Astrocyte (in vitro differentiated cells and primary cell): Measurements from ENCODE around the gene MYZAP. TPM values are rescaled to one million over a fixed set of nuclear protein-coding genes. Genes with fewer than 3 reads are reported as not detected.

Source experiments
- DNase-seq: peaks from one replicate; pipeline ENCODE4 v3.0.0-alpha.2; 2010; ENCODE audit warnings: low read depth
- FAIRE-seq: peaks from 2 replicates; lab custom pipeline; 2011; peaks lifted over from hg19 to GRCh38; lab: Jason Lieb, UNC
- H2AFZ ChIP-seq: 2 replicates; pipeline ENCODE4 v1.6.0; 2012; ENCODE audit warnings: low read depth, low read length, inconsistent platforms
- H3K27ac ChIP-seq: 2 replicates; pipeline ENCODE4 v1.5.1; 2011; ENCODE audit warnings: low read depth, low read length, inconsistent platforms
- H3K27me3 ChIP-seq: 2 replicates; pipeline ENCODE4 v1.6.0; 2011; ENCODE audit warnings: low read length, inconsistent platforms; ENCODE audit not compliant: insufficient read depth
- H3K36me3 ChIP-seq: 2 replicates; pipeline ENCODE4 v1.5.1; 2011; ENCODE audit warnings: low read length, inconsistent platforms; ENCODE audit not compliant: insufficient read depth
- H3K4me1 ChIP-seq: 2 replicates; pipeline ENCODE4 v1.5.1; 2011; ENCODE audit warnings: low read length, inconsistent platforms; ENCODE audit not compliant: insufficient read depth
- H3K4me2 ChIP-seq: 2 replicates; pipeline ENCODE4 v1.6.0; 2012; ENCODE audit warnings: low read length, inconsistent platforms
- H3K4me3 ChIP-seq: 2 replicates; pipeline ENCODE4 v1.5.1; 2011; ENCODE audit warnings: low read depth, mild to moderate bottlenecking, low read length, inconsistent platforms; ENCODE audit not compliant: insufficient read depth
- H3K79me2 ChIP-seq: 2 replicates; pipeline ENCODE4 v1.6.0; 2012; ENCODE audit warnings: mild to moderate bottlenecking, low read length, inconsistent platforms; ENCODE audit not compliant: insufficient read depth
- H3K9ac ChIP-seq: 2 replicates; pipeline ENCODE4 v1.6.0; 2012; ENCODE audit warnings: mild to moderate bottlenecking, low read length, inconsistent platforms
- H3K9me3 ChIP-seq: 2 replicates; pipeline ENCODE4 v1.5.1; 2012; ENCODE audit warnings: low read depth, mild to moderate bottlenecking, low read length, inconsistent platforms; ENCODE audit not compliant: insufficient read depth
- H4K20me1 ChIP-seq: 2 replicates; pipeline ENCODE4 v1.6.0; 2012; ENCODE audit warnings: low read length, inconsistent platforms; ENCODE audit not compliant: insufficient read depth
- H3K27ac Mint-ChIP-seq: one replicate; pipeline ENCODE4 v1.8.0; 2021; ENCODE audit warnings: mild to moderate bottlenecking, mixed read lengths; ENCODE audit not compliant: unreplicated experiment
- H3K27me3 Mint-ChIP-seq: one replicate; pipeline ENCODE4 v1.8.0; 2021; ENCODE audit warnings: low read depth, mixed read lengths; ENCODE audit not compliant: unreplicated experiment
- H3K36me3 Mint-ChIP-seq: one replicate; pipeline ENCODE4 v1.8.0; 2021; ENCODE audit warnings: low read depth, mixed read lengths; ENCODE audit not compliant: unreplicated experiment
- H3K4me1 Mint-ChIP-seq: one replicate; pipeline ENCODE4 v1.8.0; 2021; ENCODE audit warnings: low read depth, mixed read lengths; ENCODE audit not compliant: unreplicated experiment
- H3K4me3 Mint-ChIP-seq: one replicate; pipeline ENCODE4 v1.8.0; 2021; ENCODE audit warnings: mild to moderate bottlenecking, moderate library complexity, mixed read lengths; ENCODE audit not compliant: unreplicated experiment
- H3K9me3 Mint-ChIP-seq: one replicate; pipeline ENCODE4 v1.8.0; 2021; ENCODE audit warnings: mild to moderate bottlenecking, mixed read lengths; ENCODE audit not compliant: unreplicated experiment
- EZH2 ChIP-seq: IDR thresholded peaks from 2 replicates; pipeline ENCODE4 v1.6.1; 2012; ENCODE audit warnings: mild to moderate bottlenecking, low read length, inconsistent platforms; ENCODE audit not compliant: insufficient read depth
- total RNA-seq: library from RNA; stranded (reverse); gene quantifications from 2 replicates; pipeline ENCODE4 v1.2.1, GENCODE V29; 2021
- TF ChIP-seq, protein P1 (sequence below): IDR thresholded peaks from 2 replicates; pipeline ENCODE4 v1.5.1; 2011; ENCODE audit warnings: low read depth, mild to moderate bottlenecking, inconsistent platforms, low read length, moderate library complexity; ENCODE audit not compliant: insufficient read depth

The MYZAP gene
- total RNA-seq, 1 donor from 2014 or later, result 0.41 TPM

DNA sequence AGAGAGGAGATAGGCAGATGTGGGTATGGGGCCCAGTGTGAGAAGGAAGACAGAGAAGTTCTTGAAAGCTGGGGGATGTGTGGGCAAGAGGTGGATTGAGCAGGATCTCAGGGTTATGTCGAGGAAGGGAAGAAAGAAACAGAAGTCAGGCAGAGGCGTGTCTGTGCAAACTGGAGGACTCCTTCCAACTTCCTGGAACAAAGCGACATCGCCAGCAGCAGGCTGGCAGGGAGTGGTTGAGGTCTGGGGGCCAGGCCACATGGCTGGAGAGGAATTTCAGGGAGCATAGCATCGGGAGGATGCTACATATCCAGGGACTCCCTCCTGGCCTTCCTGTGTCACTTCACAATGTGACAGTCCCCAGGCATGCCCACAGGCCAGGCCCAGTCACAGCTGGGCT, 42.9 kb upstream of the MYZAP start:
- H3K9me3 ChIP-seq, result no peaks in the 10 kb centered on the region
- no peak overlapping the region for H3K9ac ChIP-seq
- H3K27me3 ChIP-seq, result no peaks in the 10 kb centered on the region
- no peak overlapping the region for H3K27ac ChIP-seq
- Mint-ChIP-seq H3K27ac (peak overlapping the region; percentile 54), H3K36me3 (peaks cover 13% of the 10 kb centered on the region), H3K27me3 (peaks cover 5% of the 10 kb centered on the region), H3K4me3 (no peak overlapping the region), H3K4me1 (peaks cover 35% of the 10 kb centered on the region), H3K9me3 (no peaks in the 10 kb centered on the region)
- DNase-seq (no peak), FAIRE-seq (no peak)
- no peak for TF ChIP-seq EZH2
- TF ChIP-seq, protein P1, sequence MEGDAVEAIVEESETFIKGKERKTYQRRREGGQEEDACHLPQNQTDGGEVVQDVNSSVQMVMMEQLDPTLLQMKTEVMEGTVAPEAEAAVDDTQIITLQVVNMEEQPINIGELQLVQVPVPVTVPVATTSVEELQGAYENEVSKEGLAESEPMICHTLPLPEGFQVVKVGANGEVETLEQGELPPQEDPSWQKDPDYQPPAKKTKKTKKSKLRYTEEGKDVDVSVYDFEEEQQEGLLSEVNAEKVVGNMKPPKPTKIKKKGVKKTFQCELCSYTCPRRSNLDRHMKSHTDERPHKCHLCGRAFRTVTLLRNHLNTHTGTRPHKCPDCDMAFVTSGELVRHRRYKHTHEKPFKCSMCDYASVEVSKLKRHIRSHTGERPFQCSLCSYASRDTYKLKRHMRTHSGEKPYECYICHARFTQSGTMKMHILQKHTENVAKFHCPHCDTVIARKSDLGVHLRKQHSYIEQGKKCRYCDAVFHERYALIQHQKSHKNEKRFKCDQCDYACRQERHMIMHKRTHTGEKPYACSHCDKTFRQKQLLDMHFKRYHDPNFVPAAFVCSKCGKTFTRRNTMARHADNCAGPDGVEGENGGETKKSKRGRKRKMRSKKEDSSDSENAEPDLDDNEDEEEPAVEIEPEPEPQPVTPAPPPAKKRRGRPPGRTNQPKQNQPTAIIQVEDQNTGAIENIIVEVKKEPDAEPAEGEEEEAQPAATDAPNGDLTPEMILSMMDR, result no peak
- H3K79me2 ChIP-seq, result no peaks in the 10 kb centered on the region
- no peak overlapping the region for H2AFZ ChIP-seq
- H3K36me3 ChIP-seq, result no peaks in the 10 kb centered on the region
- no peak overlapping the region for H3K4me2 ChIP-seq
- peaks cover 25% of the 10 kb centered on the region for H3K4me1 ChIP-seq
- no peak overlapping the region for H3K4me3 ChIP-seq
- no peaks in the 10 kb centered on the region for H4K20me1 ChIP-seq

DNA sequence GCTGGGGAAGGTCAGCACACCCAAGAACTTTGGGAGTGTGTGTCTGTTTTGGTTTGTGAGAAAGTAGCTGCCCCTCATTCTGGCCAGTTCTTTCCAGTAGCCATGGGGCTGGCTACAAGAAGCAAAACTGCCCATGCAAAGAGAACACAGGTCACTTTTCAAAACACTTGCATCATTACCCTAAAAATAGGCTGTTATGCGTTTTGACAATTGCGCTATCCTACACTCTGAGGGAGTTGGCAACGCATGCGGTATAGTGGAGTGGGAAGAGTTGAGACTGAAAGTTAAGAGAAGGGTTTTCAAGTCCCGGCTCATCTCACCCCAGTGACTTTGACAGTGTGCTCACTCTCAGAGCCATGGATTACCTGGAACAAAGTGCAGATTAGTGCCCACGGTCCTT, 41.8 kb upstream of the MYZAP start:
- no peak overlapping the region for H3K9ac ChIP-seq
- no peaks in the 10 kb centered on the region for H3K36me3 ChIP-seq
- H3K9me3 ChIP-seq, result no peaks in the 10 kb centered on the region
- DNase-seq, result no peak
- no peak overlapping the region for H2AFZ ChIP-seq
- peaks cover 5% of the 10 kb centered on the region for H3K27me3 Mint-ChIP-seq
- FAIRE-seq, result no peak
- peaks cover 43% of the 10 kb centered on the region for H3K4me1 Mint-ChIP-seq
- H3K27me3 ChIP-seq, result no peaks in the 10 kb centered on the region
- no peak overlapping the region for H3K27ac ChIP-seq
- no peak overlapping the region for H3K4me2 ChIP-seq
- no peak overlapping the region for H3K4me3 Mint-ChIP-seq
- H4K20me1 ChIP-seq, result no peaks in the 10 kb centered on the region
- H3K27ac Mint-ChIP-seq, result no peak overlapping the region
- no peak overlapping the region for H3K4me3 ChIP-seq
- peaks cover 9% of the 10 kb centered on the region for H3K36me3 Mint-ChIP-seq
- H3K9me3 Mint-ChIP-seq, result no peaks in the 10 kb centered on the region
- H3K79me2 ChIP-seq, result no peaks in the 10 kb centered on the region
- TF ChIP-seq, protein P1, result no peak
- no peak for TF ChIP-seq EZH2
- H3K4me1 ChIP-seq, result peaks cover 29% of the 10 kb centered on the region

DNA sequence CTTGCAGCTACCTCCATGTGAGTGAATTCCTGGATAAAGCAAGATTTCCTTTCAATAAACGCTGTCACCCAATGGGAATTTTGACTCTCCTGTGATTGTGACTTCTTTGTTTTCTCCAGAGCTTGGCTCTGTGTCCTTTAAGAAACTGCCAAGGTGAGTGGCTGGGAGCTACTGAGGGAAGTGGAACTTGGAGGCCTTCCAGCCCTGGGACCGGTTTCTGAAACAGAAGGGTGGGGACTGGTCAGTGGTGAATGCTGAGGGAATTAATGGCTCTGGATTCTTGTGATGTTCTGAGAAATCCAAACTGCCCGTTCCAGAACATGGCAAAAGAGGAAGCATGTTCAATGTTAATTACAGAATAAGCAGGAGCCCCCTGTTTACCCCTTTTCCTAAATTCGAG, 41.1 kb upstream of the MYZAP start:
- H3K27me3 ChIP-seq, result no peaks in the 10 kb centered on the region
- peaks cover 33% of the 10 kb centered on the region for H3K4me1 ChIP-seq
- H3K9ac ChIP-seq, result no peak overlapping the region
- H4K20me1 ChIP-seq, result no peaks in the 10 kb centered on the region
- H3K4me3 ChIP-seq, result no peak overlapping the region
- no peak overlapping the region for H3K27ac ChIP-seq
- peaks cover 6% of the 10 kb centered on the region for H3K36me3 Mint-ChIP-seq
- DNase-seq, result no peak
- FAIRE-seq, result no peak
- H3K4me1 Mint-ChIP-seq, result peaks cover 50% of the 10 kb centered on the region
- TF ChIP-seq EZH2, result no peak
- TF ChIP-seq, protein P1, result no peak
- H3K9me3 Mint-ChIP-seq, result no peaks in the 10 kb centered on the region
- H3K4me3 Mint-ChIP-seq, result no peak overlapping the region
- no peaks in the 10 kb centered on the region for H3K36me3 ChIP-seq
- H3K9me3 ChIP-seq, result no peaks in the 10 kb centered on the region
- H3K27me3 Mint-ChIP-seq, result peaks cover 5% of the 10 kb centered on the region
- H3K79me2 ChIP-seq, result no peaks in the 10 kb centered on the region
- H3K27ac Mint-ChIP-seq, result peak overlapping the region; percentile 45
- no peak overlapping the region for H3K4me2 ChIP-seq
- no peak overlapping the region for H2AFZ ChIP-seq
